Endodermal cell (in vitro differentiated cells): ENCODE data around the gene CYB5R2. TPM values are rescaled to one million over a fixed set of nuclear protein-coding genes. Genes with fewer than 3 reads are reported as not detected.

Source experiments
- DNase-seq: peaks from one replicate; pipeline ENCODE4 v3.0.0-alpha.2; 2017
- H3K27ac ChIP-seq: 2 replicates; pipeline ENCODE4 v1.5.1; 2013; ENCODE audit warnings: mild to moderate bottlenecking, low read depth, low read length, moderate library complexity
- H3K27me3 ChIP-seq: 2 replicates; pipeline ENCODE4 v1.6.1; 2013; ENCODE audit warnings: mild to moderate bottlenecking, low read length, moderate library complexity; ENCODE audit not compliant: insufficient read depth, control insufficient read depth, poor library complexity, severe bottlenecking
- H3K36me3 ChIP-seq: 2 replicates; pipeline ENCODE4 v1.7.0; 2013; ENCODE audit warnings: mild to moderate bottlenecking, low read length, moderate library complexity; ENCODE audit not compliant: control insufficient read depth, insufficient read depth
- H3K4me1 ChIP-seq: one replicate; pipeline ENCODE4 v1.7.0; 2013; ENCODE audit warnings: low read length; ENCODE audit not compliant: control insufficient read depth, insufficient read depth
- H3K4me3 ChIP-seq: 2 replicates; pipeline ENCODE4 v1.5.1; 2013; ENCODE audit warnings: mild to moderate bottlenecking, low read length, moderate library complexity
- H3K9ac ChIP-seq: 2 replicates; pipeline ENCODE4 v1.6.1; 2013; ENCODE audit warnings: mild to moderate bottlenecking, low read length, moderate library complexity; ENCODE audit not compliant: poor library complexity, severe bottlenecking; ENCODE audit errors: extremely low read depth
- H3K9me3 ChIP-seq: 2 replicates; pipeline ENCODE4 v1.6.1; 2013; ENCODE audit warnings: mild to moderate bottlenecking, low read length, moderate library complexity; ENCODE audit not compliant: control insufficient read depth
- H3K27ac Mint-ChIP-seq: 2 replicates; pipeline ENCODE4 v1.8.0; 2020; ENCODE audit warnings: mixed read lengths
- H3K27me3 Mint-ChIP-seq: 2 replicates; pipeline ENCODE4 v1.8.0; 2021; ENCODE audit warnings: mild to moderate bottlenecking, mixed read lengths; ENCODE audit not compliant: insufficient read depth
- H3K36me3 Mint-ChIP-seq: 2 replicates; pipeline ENCODE4 v1.8.0; 2020; ENCODE audit warnings: low read depth, mixed read lengths
- H3K4me1 Mint-ChIP-seq: 2 replicates; pipeline ENCODE4 v1.8.0; 2020; ENCODE audit warnings: mixed read lengths
- H3K4me3 Mint-ChIP-seq: 2 replicates; pipeline ENCODE4 v1.8.0; 2020; ENCODE audit warnings: mild to moderate bottlenecking, moderate library complexity, mixed read lengths
- H3K9me3 Mint-ChIP-seq: 2 replicates; pipeline ENCODE4 v1.8.0; 2020; ENCODE audit warnings: mild to moderate bottlenecking, mixed read lengths
- CTCF ChIP-seq: fragments of 200-600 bp; sonication (generic); conservative IDR thresholded peaks from 2 replicates; pipeline ENCODE4 v1.5.0; 2021; ENCODE audit warnings: antibody characterized with exemption, mild to moderate bottlenecking
- WGBS, 2 experiments: methylation state at CpG; one replicate each; pipeline versions ENCODE4 v1.1.5 to v1.1.7; 2013; ENCODE audit warnings: missing lambda C conversion rate in 2 of 2, mixed read lengths in 1 of 2; ENCODE audit not compliant: insufficient coverage in 1 of 2, insufficient read length in 1 of 2; 5-methylcytosine and 5-hydroxymethylcytosine counted together
- total RNA-seq, 2 donors: library from RNA; stranded (reverse); fragmentation: NEBNext Ultra II Directional in 1 of 2; extraction: Animal tissue kit (Norgen Biotek cat#: 25700) in 1 of 2; gene quantifications; 2 replicates in 1 of 2; 3 replicates in 1 of 2; pipeline ENCODE4 v1.2.1, GENCODE V29; 2021

CYB5R2 gene
- total RNA-seq, 2 donors from 2014 or later: 31.7 to 51.9 TPM

GRCh38 chr11:7639643-7640025 is 33.7 kb downstream of the CYB5R2 start:
- Histone ChIP-seq H3K36me3 (peaks cover 100% of the 10 kb centered on the region), H3K27ac (no peak overlapping the region), H3K27me3 (no peaks in the 10 kb centered on the region), H3K9me3 (no peaks in the 10 kb centered on the region), H3K4me1 (no peaks in the 10 kb centered on the region), H3K4me3 (no peak overlapping the region), H3K9ac (no peak overlapping the region)
- peaks cover 96% of the 10 kb centered on the region for H3K36me3 Mint-ChIP-seq
- peak; percentile 59 for DNase-seq
- no peaks in the 10 kb centered on the region for H3K9me3 Mint-ChIP-seq
- WGBS, 2 experiments: 88 to 100% methylated on average over 1 to 5 of the region's 5 CpGs
- no peaks in the 10 kb centered on the region for H3K4me1 Mint-ChIP-seq
- TF ChIP-seq CTCF: no peak
- H3K27ac Mint-ChIP-seq: no peak overlapping the region
- H3K4me3 Mint-ChIP-seq: no peak overlapping the region
- no peaks in the 10 kb centered on the region for H3K27me3 Mint-ChIP-seq

- no peak overlapping the region for H3K27ac ChIP-seq
- no peak for DNase-seq
- no peaks in the 10 kb centered on the region for H3K4me1 ChIP-seq
- H3K27ac Mint-ChIP-seq: no peak overlapping the region
- H3K4me1 Mint-ChIP-seq: no peaks in the 10 kb centered on the region
- no peaks in the 10 kb centered on the region for H3K9me3 Mint-ChIP-seq
- H3K36me3 ChIP-seq: peaks cover 100% of the 10 kb centered on the region
- H3K36me3 Mint-ChIP-seq: peaks cover 96% of the 10 kb centered on the region
- no peak for TF ChIP-seq CTCF
- 93 to 98% methylated on average over 4 to 5 of the region's 5 CpGs for whole genome bisulfite sequencing, 2 experiments
- H3K9me3 ChIP-seq: no peaks in the 10 kb centered on the region
- H3K4me3 ChIP-seq: no peak overlapping the region
- no peak overlapping the region for H3K4me3 Mint-ChIP-seq
- H3K27me3 ChIP-seq: no peaks in the 10 kb centered on the region
- H3K9ac ChIP-seq: no peak overlapping the region
- H3K27me3 Mint-ChIP-seq: no peaks in the 10 kb centered on the region
Observed at GRCh38 chr11:7638710-7639642, 34.3 kb downstream of the CYB5R2 start.

- Histone ChIP-seq H3K4me3 (no peak overlapping the region), H3K27ac (no peak overlapping the region), H3K27me3 (no peaks in the 10 kb centered on the region), H3K36me3 (peaks cover 100% of the 10 kb centered on the region), H3K9me3 (no peaks in the 10 kb centered on the region), H3K9ac (no peak overlapping the region), H3K4me1 (no peaks in the 10 kb centered on the region)
- no peaks in the 10 kb centered on the region for H3K9me3 Mint-ChIP-seq
- 84 to 93% methylated on average over 3 to 7 of the region's 7 CpGs for WGBS, 2 experiments
- no peak for TF ChIP-seq CTCF
- no peaks in the 10 kb centered on the region for H3K4me1 Mint-ChIP-seq
- no peaks in the 10 kb centered on the region for H3K27me3 Mint-ChIP-seq
- no peak for DNase-seq
- H3K27ac Mint-ChIP-seq: no peak overlapping the region
- H3K4me3 Mint-ChIP-seq: no peak overlapping the region
- H3K36me3 Mint-ChIP-seq: peaks cover 98% of the 10 kb centered on the region
Observed at GRCh38 chr11:7637447-7638157, 35.7 kb downstream of the CYB5R2 start.
